ENCODE data around the gene TMIE. TPM values are rescaled to one million over a fixed set of nuclear protein-coding genes. Genes with fewer than 3 reads are reported as not detected.

The TMIE gene
- total and polyA plus RNA-seq, 7 donors: 0.63 to 1.8 (median 1.3) TPM; not detected in 3

GRCh38 chr3:46714728-46715506 lies 13.7 kb downstream of the TMIE start:
- H3K27ac ChIP-seq: no peak overlapping the region
- no peaks in the 10 kb centered on the region for H3K36me3 ChIP-seq
- 88 to 92% methylated on average over 10 of the region's 10 CpGs for WGBS, 2 donors
- no peak overlapping the region for H3K4me3 ChIP-seq
- no peak for TF ChIP-seq POLR2A (IDR thresholded peaks at IDR 0.05)
- TF ChIP-seq CTCF (IDR thresholded peaks at IDR 0.05): no peak
- TF ChIP-seq POLR2AphosphoS5 (IDR thresholded peaks at IDR 0.05): no peak
- TF ChIP-seq EP300 (IDR thresholded peaks at IDR 0.05): no peak
- intact Hi-C loops (cut with DNase I): no loop called here
- peak; percentile 18 for DNase-seq
- no peaks in the 10 kb centered on the region for H3K9me3 ChIP-seq
- H3K4me1 ChIP-seq: no peaks in the 10 kb centered on the region
- peaks cover 4 to 24% (median 16%) of the 10 kb centered on the region in 3 donors for H3K27me3 ChIP-seq

- DNase-seq: peak; percentile 46
- whole genome bisulfite sequencing, 2 donors: 91 to 92% methylated on average over 11 of the region's 11 CpGs
- no peak overlapping the region for H3K4me3 ChIP-seq
- no peak overlapping the region for H3K27ac ChIP-seq
- H3K9me3 ChIP-seq: no peaks in the 10 kb centered on the region
- no peaks in the 10 kb centered on the region for H3K4me1 ChIP-seq
- peaks cover 4 to 24% (median 16%) of the 10 kb centered on the region in 3 donors for H3K27me3 ChIP-seq
- no peaks in the 10 kb centered on the region for H3K36me3 ChIP-seq
- TF ChIP-seq POLR2A (IDR thresholded peaks at IDR 0.05) (no peak), CTCF (IDR thresholded peaks at IDR 0.05) (no peak), EP300 (IDR thresholded peaks at IDR 0.05) (no peak), POLR2AphosphoS5 (IDR thresholded peaks at IDR 0.05) (no peak)
- intact Hi-C loops (cut with DNase I): no loop called here
Measured at GRCh38 chr3:46715507-46716175, 14.4 kb downstream of the TMIE start.

- intact Hi-C loops (cut with DNase I): no loop called here
- 91 to 93% methylated on average over 19 of the region's 19 CpGs for WGBS, 2 donors
- peak; percentile 30 for DNase-seq
- H3K36me3 ChIP-seq: no peaks in the 10 kb centered on the region
- H3K27ac ChIP-seq: no peak overlapping the region
- TF ChIP-seq POLR2A (IDR thresholded peaks at IDR 0.05) (no peak), CTCF (IDR thresholded peaks at IDR 0.05) (no peak), EP300 (IDR thresholded peaks at IDR 0.05) (no peak), POLR2AphosphoS5 (IDR thresholded peaks at IDR 0.05) (no peak)
- H3K4me3 ChIP-seq: no peak overlapping the region
- H3K4me1 ChIP-seq: no peaks in the 10 kb centered on the region
- no peaks in the 10 kb centered on the region for H3K9me3 ChIP-seq
- H3K27me3 ChIP-seq: peaks cover 4 to 24% (median 16%) of the 10 kb centered on the region in 3 donors
Measured at GRCh38 chr3:46716461-46717441, 15.6 kb downstream of the TMIE start.

GRCh38 chr3:46717447-46718231 lies 16.4 kb downstream of the TMIE start, which contains the start of gene PRSS50:
Gene PRSS50 (minus strand): TSS chr3:46717869. CDS start chr3:46717824, 45 bp downstream.
- Histone ChIP-seq H3K27me3 (peaks cover 4 to 24% (median 16%) of the 10 kb centered on the region in 3 donors), H3K4me1 (no peaks in the 10 kb centered on the region), H3K36me3 (no peaks in the 10 kb centered on the region), H3K4me3 (no peak within 1 kb of the TSS), H3K27ac (no peak within 1 kb of the TSS), H3K9me3 (no peaks in the 10 kb centered on the region)
- WGBS, 2 donors: 52 to 66% methylated on average over 61 of the region's 61 CpGs
- no peak for TF ChIP-seq CTCF (IDR thresholded peaks at IDR 0.05)
- no peak for TF ChIP-seq POLR2AphosphoS5 (IDR thresholded peaks at IDR 0.05)
- TF ChIP-seq EP300 (IDR thresholded peaks at IDR 0.05): no peak
- TF ChIP-seq POLR2A (IDR thresholded peaks at IDR 0.05): no peak
- DNase-seq: peak; percentile 54
- intact Hi-C loops (cut with DNase I): no loop called here
